CD4-positive, alpha-beta T cell (primary cell): ENCODE data around the gene TPBGL. TPM values are rescaled to one million over a fixed set of nuclear protein-coding genes. Genes with fewer than 3 reads are reported as not detected.

ENCODE experiments used
- ATAC-seq: fragments of 200-7000 bp; cut with Tn5 transposase; one replicate; pipeline ENCODE4 v1.10.0; 2022; ENCODE audit warnings: mild to moderate bottlenecking; ENCODE audit not compliant: poor library complexity
- CTCF ChIA-PET: fragments of 350-600 bp; sonication (Branson Sonifier 250); formaldehyde crosslinking; loops from one replicate; lab custom pipeline; 2021; ENCODE audit warnings: antibody characterized with exemption, inconsistent platforms; lab: Charles Lee
- POLR2A ChIA-PET: fragments of 350-600 bp; sonication (Branson Sonifier 250); formaldehyde crosslinking; loops from one replicate; lab custom pipeline; 2021; ENCODE audit warnings: antibody characterized with exemption, inconsistent platforms; lab: Charles Lee
- DNase-seq, 14 experiments: peaks; one replicate each; pipeline ENCODE4 v3.0.0-alpha.2; 2013 to 2020; ENCODE audit warnings: mixed read lengths in 2 of 14
- H3K27ac ChIP-seq, 2 donors: one replicate each; pipeline versions ENCODE4 v1.5.1 to v1.7.0; 2013; ENCODE audit warnings: low read length in 2 of 2, low read depth in 1 of 2, mild to moderate bottlenecking in 1 of 2
- H3K27me3 ChIP-seq, 2 experiments: 1 replicate in 1 of 2; 2 replicates in 1 of 2; pipeline versions ENCODE4 v1.6.1 to v1.7.0; 2013; ENCODE audit warnings: low read length in 2 of 2, control low read depth in 1 of 2, mild to moderate bottlenecking in 1 of 2, moderate library complexity in 1 of 2; ENCODE audit not compliant: insufficient read depth in 2 of 2, control insufficient read depth in 1 of 2
- H3K36me3 ChIP-seq: one replicate; pipeline ENCODE4 v1.6.1; 2013; ENCODE audit warnings: low read length, control low read depth; ENCODE audit not compliant: insufficient read depth
- H3K4me1 ChIP-seq: one replicate; pipeline ENCODE4 v1.6.1; 2013; ENCODE audit warnings: low read length, control low read depth; ENCODE audit not compliant: insufficient read depth
- H3K4me3 ChIP-seq: one replicate; pipeline ENCODE4 v1.5.1; 2013; ENCODE audit warnings: mild to moderate bottlenecking, low read length, moderate library complexity
- H3K9me3 ChIP-seq, 2 experiments: 1 replicate in 1 of 2; 2 replicates in 1 of 2; pipeline versions ENCODE4 v1.6.1 to v1.7.0; 2013; ENCODE audit warnings: low read length in 2 of 2, mild to moderate bottlenecking in 2 of 2, control low read depth in 1 of 2, moderate library complexity in 1 of 2; ENCODE audit not compliant: control insufficient read depth in 1 of 2, insufficient read depth in 1 of 2
- H3K27ac Mint-ChIP-seq: one replicate; pipeline ENCODE4 v1.8.0; 2020; ENCODE audit warnings: mixed read lengths
- H3K27me3 Mint-ChIP-seq: one replicate; pipeline ENCODE4 v1.8.0; 2021; ENCODE audit warnings: mixed read lengths
- H3K36me3 Mint-ChIP-seq: one replicate; pipeline ENCODE4 v1.8.0; 2021; ENCODE audit warnings: low read depth, mixed read lengths
- H3K4me1 Mint-ChIP-seq: one replicate; pipeline ENCODE4 v1.8.0; 2021; ENCODE audit warnings: low read depth, mixed read lengths
- H3K4me3 Mint-ChIP-seq: one replicate; pipeline ENCODE4 v1.8.0; 2020; ENCODE audit warnings: mild to moderate bottlenecking, mixed read lengths
- H3K9me3 Mint-ChIP-seq: one replicate; pipeline ENCODE4 v1.8.0; 2020; ENCODE audit warnings: mixed read lengths
- CTCF ChIP-seq: fragments of 200-600 bp; IDR thresholded peaks from one replicate; pipeline ENCODE4 v1.8.0; 2022; ENCODE audit warnings: antibody characterized with exemption, mild to moderate bottlenecking
- intact Hi-C, 2 experiments: fragments of 100-400 bp; cut with DNase I in 1 of 2; cut with micrococcal nuclease in 1 of 2; formaldehyde crosslinking; loops; one replicate each; pipeline versions ENCODE4 v1.15.1 to v1.9.0; 2023 to 2025; cut with DNase I, micrococcal nuclease
- total RNA-seq, 174 experiments: library from RNA in 2 of 174; stranded (reverse) in 2 of 174; gene quantifications; one replicate each; pipeline ENCODE4 v1.2.3 and lab custom pipeline; 2021 to 2026

The TPBGL gene
- total RNA-seq, 2 experiments from 2014 or later = 0.78 to 0.80 TPM

- Mint-ChIP-seq H3K36me3 (peaks cover 21% of the 10 kb centered on the region), H3K27ac (peak overlapping the region; percentile 67), H3K27me3 (no peaks in the 10 kb centered on the region), H3K4me3 (no peak overlapping the region), H3K9me3 (no peaks in the 10 kb centered on the region), H3K4me1 (peaks cover 48% of the 10 kb centered on the region)
- no peak for TF ChIP-seq CTCF
- peak in 1 of 14 experiments; percentile 31 for DNase-seq
- ChIA-PET CTCF (interaction anchor here (1.2 to 2.1 kb wide), 2 partner anchors 8 to 13 kb away, joined by 3 to 7 read pairs; no protein-coding TSS in a partner anchor), POLR2A (interaction anchor here (1.0 to 5.8 kb wide), 2 partner anchors 13 to 34 kb away, joined by 4 to 67 read pairs; no protein-coding TSS in a partner anchor)
- no peak for ATAC-seq
- Histone ChIP-seq H3K27ac (no peak overlapping the region), H3K4me3 (no peak overlapping the region), H3K27me3 (no peaks in the 10 kb centered on the region), H3K4me1 (peaks cover 56% of the 10 kb centered on the region), H3K9me3 (no peaks in the 10 kb centered on the region), H3K36me3 (no peaks in the 10 kb centered on the region)
- intact Hi-C loops = no loop called here
These were observed 22.6 kb downstream of the TPBGL start for GRCh38 chr11:75262961-75263852.

GRCh38 chr11:75263944-75264349, 23.4 kb downstream of the TPBGL start:
- H3K9me3 ChIP-seq = no peaks in the 10 kb centered on the region
- Mint-ChIP-seq H3K4me3 (no peak overlapping the region), H3K4me1 (peaks cover 48% of the 10 kb centered on the region), H3K9me3 (no peaks in the 10 kb centered on the region), H3K36me3 (peaks cover 21% of the 10 kb centered on the region), H3K27me3 (no peaks in the 10 kb centered on the region), H3K27ac (peak overlapping the region; percentile 67)
- DNase-seq = peak in 4 of 14 experiments; percentile 29 to 46 (median 41)
- peak; percentile 21 for ATAC-seq
- peak overlapping the region in 1 of 2 donors; percentile 22 for H3K27ac ChIP-seq
- intact Hi-C loops = no loop called here
- H3K4me3 ChIP-seq = no peak overlapping the region
- peaks cover 4% of the 10 kb centered on the region for H3K36me3 ChIP-seq
- H3K27me3 ChIP-seq = no peaks in the 10 kb centered on the region
- CTCF ChIA-PET = interaction anchor here (1.2 kb wide), 1 partner anchor 12 kb away, joined by 3 read pairs; no protein-coding TSS in a partner anchor
- TF ChIP-seq CTCF = no peak
- peaks cover 56% of the 10 kb centered on the region for H3K4me1 ChIP-seq
- POLR2A ChIA-PET = interaction anchor here (5.8 kb wide), 1 partner anchor 12 kb away, joined by 67 read pairs; no protein-coding TSS in a partner anchor

- POLR2A ChIA-PET = interaction anchor here (1.1 to 5.8 kb wide), 2 partner anchors 9 to 12 kb away, joined by 3 to 67 read pairs; no protein-coding TSS in a partner anchor
- ATAC-seq (no peak), DNase-seq (no peak)
- no peak overlapping the region for H3K4me3 ChIP-seq
- peaks cover 56% of the 10 kb centered on the region for H3K4me1 ChIP-seq
- Mint-ChIP-seq H3K36me3 (peaks cover 21% of the 10 kb centered on the region), H3K27ac (peak overlapping the region; percentile 67), H3K9me3 (no peaks in the 10 kb centered on the region), H3K27me3 (no peaks in the 10 kb centered on the region), H3K4me3 (no peak overlapping the region), H3K4me1 (peaks cover 47% of the 10 kb centered on the region)
- intact Hi-C loops = no loop called here
- peaks cover 4% of the 10 kb centered on the region for H3K36me3 ChIP-seq
- peak overlapping the region in 1 of 2 donors; percentile 22 for H3K27ac ChIP-seq
- CTCF ChIA-PET = no interaction called here
- no peaks in the 10 kb centered on the region for H3K27me3 ChIP-seq
- no peaks in the 10 kb centered on the region for H3K9me3 ChIP-seq
- no peak for TF ChIP-seq CTCF
These were observed 23.8 kb downstream of the TPBGL start for GRCh38 chr11:75264356-75264755.
